Epithelial cell of esophagus (primary cell): ENCODE measurements around the gene CNOT6L.
A peak's percentile ranks its signal among the peaks of the same experiment; 100 is the strongest.

Experiments used
- DNase-seq: peaks from one replicate; pipeline ENCODE4 v3.0.0; 2010; ENCODE audit warnings: low read depth
- H3K4me3 ChIP-seq: 2 replicates; pipeline ENCODE4 v1.5.1; 2011; ENCODE audit warnings: mild to moderate bottlenecking, low read length, control low read depth
- TF ChIP-seq, protein P1 (sequence below): IDR thresholded peaks from 2 replicates; pipeline ENCODE4 v1.5.1; 2011; ENCODE audit warnings: low read depth, mild to moderate bottlenecking, low read length, control low read depth, inconsistent platforms; ENCODE audit not compliant: insufficient read depth; ENCODE audit errors: missing control alignments

Gene CNOT6L

DNA sequence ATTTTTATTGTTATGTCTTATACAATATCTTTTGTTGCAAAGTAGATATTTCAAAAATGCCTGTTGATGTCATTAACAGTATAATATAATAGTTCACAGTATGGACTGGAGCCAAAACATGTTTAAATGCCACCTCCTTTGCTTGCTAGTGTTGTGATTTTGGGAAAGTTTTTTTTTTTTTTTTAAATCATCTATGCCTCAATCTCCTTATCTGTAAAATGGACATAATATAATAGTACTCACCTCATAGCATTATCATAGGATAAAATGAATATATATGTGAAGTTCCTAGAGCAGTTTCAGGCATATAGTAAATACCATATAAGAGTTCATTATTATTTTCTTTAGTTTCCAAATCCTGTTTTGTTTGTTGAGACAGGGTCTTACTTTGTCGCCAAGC lies 25.2 kb upstream of the CNOT6L start:
- no peak for DNase-seq
- no peak overlapping the region for H3K4me3 ChIP-seq
- TF ChIP-seq, protein P1, sequence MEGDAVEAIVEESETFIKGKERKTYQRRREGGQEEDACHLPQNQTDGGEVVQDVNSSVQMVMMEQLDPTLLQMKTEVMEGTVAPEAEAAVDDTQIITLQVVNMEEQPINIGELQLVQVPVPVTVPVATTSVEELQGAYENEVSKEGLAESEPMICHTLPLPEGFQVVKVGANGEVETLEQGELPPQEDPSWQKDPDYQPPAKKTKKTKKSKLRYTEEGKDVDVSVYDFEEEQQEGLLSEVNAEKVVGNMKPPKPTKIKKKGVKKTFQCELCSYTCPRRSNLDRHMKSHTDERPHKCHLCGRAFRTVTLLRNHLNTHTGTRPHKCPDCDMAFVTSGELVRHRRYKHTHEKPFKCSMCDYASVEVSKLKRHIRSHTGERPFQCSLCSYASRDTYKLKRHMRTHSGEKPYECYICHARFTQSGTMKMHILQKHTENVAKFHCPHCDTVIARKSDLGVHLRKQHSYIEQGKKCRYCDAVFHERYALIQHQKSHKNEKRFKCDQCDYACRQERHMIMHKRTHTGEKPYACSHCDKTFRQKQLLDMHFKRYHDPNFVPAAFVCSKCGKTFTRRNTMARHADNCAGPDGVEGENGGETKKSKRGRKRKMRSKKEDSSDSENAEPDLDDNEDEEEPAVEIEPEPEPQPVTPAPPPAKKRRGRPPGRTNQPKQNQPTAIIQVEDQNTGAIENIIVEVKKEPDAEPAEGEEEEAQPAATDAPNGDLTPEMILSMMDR, result no peak

DNA sequence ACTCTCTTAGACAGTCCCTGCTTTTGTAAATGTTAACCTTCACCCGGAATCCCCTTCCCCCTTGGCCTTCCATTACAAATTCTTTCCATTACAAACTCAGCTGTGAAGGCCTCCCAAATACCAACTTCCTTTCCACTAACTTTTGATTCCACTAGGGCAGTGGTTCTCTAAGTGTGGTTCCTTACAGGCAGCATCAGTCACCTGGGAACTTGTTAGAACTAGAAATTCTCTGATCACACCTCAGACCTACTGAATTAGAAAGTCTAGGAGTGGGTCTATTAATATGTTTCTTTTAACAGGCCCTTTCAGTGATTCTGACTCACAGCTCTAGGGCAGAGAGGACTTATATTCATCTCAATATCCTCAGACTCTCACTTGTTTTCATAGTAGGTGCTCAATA lies 24.5 kb upstream of the CNOT6L start:
- H3K4me3 ChIP-seq, result no peak overlapping the region
- TF ChIP-seq, protein P1, result peak; percentile 7
- peak; percentile 59 for DNase-seq

DNA sequence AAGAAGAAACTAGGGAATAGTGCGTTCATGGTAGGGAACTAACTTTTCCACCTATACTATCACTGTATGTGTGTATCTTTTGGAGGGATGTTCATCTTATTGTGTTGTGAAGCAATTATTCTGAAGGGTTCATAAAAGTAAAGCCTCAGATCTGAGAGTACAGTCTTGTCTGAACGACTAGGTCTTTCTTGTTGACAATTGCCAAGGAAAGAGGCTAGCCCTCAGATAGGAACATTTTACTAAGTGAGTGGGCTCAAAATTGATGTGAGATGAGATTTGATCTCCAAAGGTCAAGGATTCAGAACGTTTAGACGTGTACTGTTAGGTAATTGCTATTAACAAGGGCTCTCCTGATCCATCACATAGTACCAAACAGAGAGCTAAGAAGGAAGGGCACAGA lies 15.2 kb upstream of the CNOT6L start:
- DNase-seq, result no peak
- TF ChIP-seq, protein P1, result no peak
- no peak overlapping the region for H3K4me3 ChIP-seq

- peak; percentile 81 for DNase-seq
- TF ChIP-seq, protein P1, result no peak
- H3K4me3 ChIP-seq, result no peak overlapping the region
Measured at GRCh38 chr4:77833126-77833724, 14.1 kb upstream of the CNOT6L start.

- DNase-seq, result no peak
- TF ChIP-seq, protein P1, result no peak
- no peak overlapping the region for H3K4me3 ChIP-seq
Measured at GRCh38 chr4:77827343-77827742, 8.2 kb upstream of the CNOT6L start.

- TF ChIP-seq, protein P1, result no peak
- no peak for DNase-seq
- no peak overlapping the region for H3K4me3 ChIP-seq
Measured at GRCh38 chr4:77826275-77826674, 7.1 kb upstream of the CNOT6L start.

DNA sequence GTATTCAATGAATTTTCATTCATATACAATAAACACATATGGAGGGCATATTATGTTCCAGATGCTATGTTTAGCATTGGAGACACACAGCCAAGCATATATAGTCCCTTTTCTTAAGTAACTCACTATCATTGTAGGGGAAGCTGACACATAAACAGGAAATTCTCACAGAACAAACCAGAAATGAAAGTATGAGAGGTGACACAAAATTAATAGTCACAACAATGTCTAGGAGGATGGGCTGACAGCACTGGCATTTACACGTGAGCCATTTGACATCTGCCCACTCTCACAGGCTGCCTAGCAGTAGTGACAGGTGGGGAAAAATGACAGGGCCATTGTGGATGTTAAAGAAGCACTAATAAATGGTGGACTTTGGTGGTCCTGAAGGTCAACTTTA lies 2.6 kb upstream of the CNOT6L start:
- DNase-seq, result no peak
- no peak overlapping the region for H3K4me3 ChIP-seq
- TF ChIP-seq, protein P1, result no peak
